HepG2 (cell line): ENCODE results near the gene ARMC5. TPM values are rescaled to one million over a fixed set of nuclear protein-coding genes. Genes with fewer than 3 reads are reported as not detected.

ENCODE experiments used
- AKAP8 ChIP-seq: sonication (generic); formaldehyde crosslinking; IDR thresholded peaks from 2 replicates; pipeline ENCODE4 v1.5.1; 2020; ENCODE audit warnings: mild to moderate bottlenecking, missing genetic modification reagents
- ATRX ChIP-seq: sonication (generic); formaldehyde crosslinking; IDR thresholded peaks from 2 replicates; pipeline ENCODE4 v1.4.0; 2020; ENCODE audit warnings: missing genetic modification reagents, borderline replicate concordance
- CBX2 ChIP-seq, 2 experiments: fragments of 200-600 bp in 1 of 2; sonication (generic); formaldehyde crosslinking in 1 of 2; IDR thresholded peaks; 2 replicates each; pipeline versions ENCODE4 v1.7.0 to v1.8.1; 2018 to 2022; ENCODE audit warnings: low read depth in 2 of 2, low read length in 1 of 2, mild to moderate bottlenecking in 1 of 2, missing genetic modification reagents in 1 of 2
- CCDC6 ChIP-seq: sonication (generic); formaldehyde crosslinking; IDR thresholded peaks from 2 replicates; pipeline ENCODE4 v1.8.1; 2022; ENCODE audit warnings: mild to moderate bottlenecking, missing genetic modification reagents, moderate library complexity
- FLYWCH1 ChIP-seq: sonication (generic); formaldehyde crosslinking; IDR thresholded peaks from 2 replicates; pipeline ENCODE4 v1.8.1; 2023; ENCODE audit warnings: mild to moderate bottlenecking, missing genetic modification reagents
- FOSL1 ChIP-seq: sonication (generic); formaldehyde crosslinking; IDR thresholded peaks from 2 replicates; pipeline ENCODE4 v1.9.0; 2021; ENCODE audit warnings: missing genetic modification reagents, borderline replicate concordance
- GATA4 ChIP-seq: sonication (generic); IDR thresholded peaks from 2 replicates; pipeline ENCODE4 v1.6.1; 2016; ENCODE audit warnings: antibody characterized with exemption, low read depth, borderline replicate concordance
- JUN ChIP-seq: sonication (generic); formaldehyde crosslinking; IDR thresholded peaks from 2 replicates; pipeline ENCODE4 v1.4.0; 2020; ENCODE audit warnings: mild to moderate bottlenecking, missing genetic modification reagents
- KMT2B ChIP-seq: IDR thresholded peaks from 2 replicates; pipeline ENCODE4 v1.6.1; 2016; ENCODE audit warnings: missing genetic modification reagents, missing compliant biosample characterization
- NFYB ChIP-seq: sonication (generic); formaldehyde crosslinking; IDR thresholded peaks from 2 replicates; pipeline ENCODE4 v1.4.0; 2020; ENCODE audit warnings: missing genetic modification reagents
- NPAS2 ChIP-seq: sonication (generic); formaldehyde crosslinking; IDR thresholded peaks from 2 replicates; pipeline ENCODE4 v1.8.0; 2022; ENCODE audit warnings: mild to moderate bottlenecking, missing genetic modification reagents, borderline replicate concordance
- TOE1 ChIP-seq: sonication (generic); formaldehyde crosslinking; IDR thresholded peaks from 2 replicates; pipeline ENCODE4 v1.4.0; 2020; ENCODE audit warnings: mild to moderate bottlenecking, missing genetic modification reagents
- TRAFD1 ChIP-seq: sonication (generic); formaldehyde crosslinking; IDR thresholded peaks from 2 replicates; pipeline ENCODE4 v1.5.1; 2020; ENCODE audit warnings: missing genetic modification reagents, mild to moderate bottlenecking, borderline replicate concordance
- TRIM24 ChIP-seq: sonication (generic); formaldehyde crosslinking; IDR thresholded peaks from 2 replicates; pipeline ENCODE4 v1.8.0; 2022; ENCODE audit warnings: mild to moderate bottlenecking, missing genetic modification reagents
- ZIK1 ChIP-seq: sonication (generic); formaldehyde crosslinking; IDR thresholded peaks from 2 replicates; pipeline ENCODE4 v1.5.0; 2020; ENCODE audit warnings: mild to moderate bottlenecking, low read depth, missing genetic modification reagents, borderline replicate concordance
- ZNF296 ChIP-seq: sonication (generic); formaldehyde crosslinking; conservative IDR thresholded peaks from 2 replicates; pipeline ENCODE4 v1.5.0; 2020; ENCODE audit warnings: mild to moderate bottlenecking, missing genetic modification reagents
- ZNF34 ChIP-seq: sonication (generic); formaldehyde crosslinking; IDR thresholded peaks from 2 replicates; pipeline ENCODE4 v1.4.0; 2020; ENCODE audit warnings: mild to moderate bottlenecking, missing genetic modification reagents, borderline replicate concordance
- ZNF800 ChIP-seq: sonication (generic); formaldehyde crosslinking; IDR thresholded peaks from 2 replicates; pipeline ENCODE4 v1.4.0; 2020; ENCODE audit warnings: missing genetic modification reagents
- ZSCAN20 ChIP-seq: sonication (generic); formaldehyde crosslinking; IDR thresholded peaks from 2 replicates; pipeline ENCODE4 v1.4.0; 2020; ENCODE audit warnings: missing genetic modification reagents, mild to moderate bottlenecking, borderline replicate concordance
- ZSCAN30 ChIP-seq: sonication (generic); formaldehyde crosslinking; IDR thresholded peaks from 2 replicates; pipeline ENCODE4 v1.5.0; 2020; ENCODE audit warnings: mild to moderate bottlenecking, missing genetic modification reagents
- polyA plus RNA-seq, 8 experiments: library from polyadenylated mRNA; depleted of rRNA in 3 of 8; stranded (reverse) in 7 of 8; unstranded in 1 of 8; fragments of >200 nt; fragmentation: Illumina TruSeq in 4 of 8; extraction: Trizol in 4 of 8; gene quantifications; 2 replicates each; pipeline versions ENCODE4 v1.2.1 to v1.2.3, GENCODE V29; 2011 to 2016; ENCODE audit warnings: low read depth in 4 of 8, missing spikeins in 1 of 8, mixed read lengths in 1 of 8; ENCODE audit not compliant: insufficient read depth in 1 of 8
- total RNA-seq, 5 experiments: library from RNA; depleted of rRNA; stranded (reverse); fragments of >200 nt; fragmentation: Illumina TruSeq; extraction: Trizol; gene quantifications; 2 replicates each; pipeline ENCODE4 v1.2.3, GENCODE V29; 2016; ENCODE audit warnings: low read depth in 1 of 5
- TF ChIP-seq, protein P1 (sequence below): sonication (generic); formaldehyde crosslinking; IDR thresholded peaks from 2 replicates; pipeline ENCODE4 v1.5.1; 2020; ENCODE audit warnings: missing genetic modification reagents, mild to moderate bottlenecking, borderline replicate concordance
- TF ChIP-seq, protein P2 (sequence below): sonication (generic); formaldehyde crosslinking; IDR thresholded peaks from 2 replicates; pipeline ENCODE4 v1.4.0; 2020; ENCODE audit warnings: missing genetic modification reagents
- TF ChIP-seq, protein P3 (sequence below): sonication (generic); formaldehyde crosslinking; IDR thresholded peaks from 2 replicates; pipeline ENCODE4 v1.8.1; 2022; ENCODE audit warnings: mild to moderate bottlenecking, missing genetic modification reagents

ARMC5 gene
- total and polyA plus RNA-seq, 2 of the 13 experiments (the other 11 are each of a cell fraction or from before 2014, with no cell fraction given) = 10.8 to 22.3 TPM

DNA sequence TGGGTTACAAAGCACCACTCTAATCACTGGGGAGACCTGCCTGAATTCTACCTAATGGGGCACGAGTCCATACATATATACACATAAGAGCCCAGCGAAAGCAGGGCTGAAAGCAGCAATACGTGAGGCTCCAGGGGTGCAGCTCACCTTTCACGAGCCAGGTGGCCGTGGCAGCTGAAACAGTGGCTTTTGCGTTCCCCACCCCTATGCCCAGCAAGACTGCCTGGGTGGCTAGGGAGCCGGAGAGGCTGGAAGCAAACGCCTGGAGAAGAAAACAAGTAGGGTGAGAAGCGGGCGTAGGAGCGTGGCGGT lies 48.3 kb downstream of the ARMC5 start (continued):
- TF ChIP-seq ZNF34 = no peak
- no peak for TF ChIP-seq TRAFD1
- 0 out of 2 replicates have a peak, but pooled peaks have one; percentile 34 for TF ChIP-seq ZNF296 (CRISPR knock-in tag)
- no peak for TF ChIP-seq AKAP8 (CRISPR knock-in tag)
- no peak for TF ChIP-seq ZNF800 (CRISPR knock-in tag)
- no peak for TF ChIP-seq ZSCAN30 (CRISPR knock-in tag)
- no peak for TF ChIP-seq JUN (CRISPR knock-in tag)
- TF ChIP-seq, protein P1, sequence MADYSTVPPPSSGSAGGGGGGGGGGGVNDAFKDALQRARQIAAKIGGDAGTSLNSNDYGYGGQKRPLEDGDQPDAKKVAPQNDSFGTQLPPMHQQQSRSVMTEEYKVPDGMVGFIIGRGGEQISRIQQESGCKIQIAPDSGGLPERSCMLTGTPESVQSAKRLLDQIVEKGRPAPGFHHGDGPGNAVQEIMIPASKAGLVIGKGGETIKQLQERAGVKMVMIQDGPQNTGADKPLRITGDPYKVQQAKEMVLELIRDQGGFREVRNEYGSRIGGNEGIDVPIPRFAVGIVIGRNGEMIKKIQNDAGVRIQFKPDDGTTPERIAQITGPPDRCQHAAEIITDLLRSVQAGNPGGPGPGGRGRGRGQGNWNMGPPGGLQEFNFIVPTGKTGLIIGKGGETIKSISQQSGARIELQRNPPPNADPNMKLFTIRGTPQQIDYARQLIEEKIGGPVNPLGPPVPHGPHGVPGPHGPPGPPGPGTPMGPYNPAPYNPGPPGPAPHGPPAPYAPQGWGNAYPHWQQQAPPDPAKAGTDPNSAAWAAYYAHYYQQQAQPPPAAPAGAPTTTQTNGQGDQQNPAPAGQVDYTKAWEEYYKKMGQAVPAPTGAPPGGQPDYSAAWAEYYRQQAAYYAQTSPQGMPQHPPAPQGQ (CRISPR knock-in tag) = no peak
- TF ChIP-seq NFYB (CRISPR knock-in tag) = no peak
- TF ChIP-seq ZSCAN20 = 0 out of 2 replicates have a peak, but pooled peaks have one; percentile 1
- TF ChIP-seq KMT2B (CRISPR knock-in tag) = no peak
- TF ChIP-seq GATA4 = no peak
- no peak for TF ChIP-seq CBX2 (IDR thresholded peaks at IDR 0.05; ENCODE audit: low read depth, low read length)
- no peak for TF ChIP-seq CBX2 (CRISPR knock-in tag; IDR thresholded peaks at IDR 0.05; ENCODE audit: low read depth)
- no peak for TF ChIP-seq ATRX (CRISPR knock-in tag)
- TF ChIP-seq, protein P2, sequence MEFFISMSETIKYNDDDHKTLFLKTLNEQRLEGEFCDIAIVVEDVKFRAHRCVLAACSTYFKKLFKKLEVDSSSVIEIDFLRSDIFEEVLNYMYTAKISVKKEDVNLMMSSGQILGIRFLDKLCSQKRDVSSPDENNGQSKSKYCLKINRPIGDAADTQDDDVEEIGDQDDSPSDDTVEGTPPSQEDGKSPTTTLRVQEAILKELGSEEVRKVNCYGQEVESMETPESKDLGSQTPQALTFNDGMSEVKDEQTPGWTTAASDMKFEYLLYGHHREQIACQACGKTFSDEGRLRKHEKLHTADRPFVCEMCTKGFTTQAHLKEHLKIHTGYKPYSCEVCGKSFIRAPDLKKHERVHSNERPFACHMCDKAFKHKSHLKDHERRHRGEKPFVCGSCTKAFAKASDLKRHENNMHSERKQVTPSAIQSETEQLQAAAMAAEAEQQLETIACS (CRISPR knock-in tag) = no peak
- TF ChIP-seq ZIK1 (CRISPR knock-in tag) = no peak
- no peak for TF ChIP-seq FOSL1 (CRISPR knock-in tag)
- no peak for TF ChIP-seq CCDC6 (CRISPR knock-in tag)
- no peak for TF ChIP-seq NPAS2 (CRISPR knock-in tag)
- no peak for TF ChIP-seq TRIM24 (CRISPR knock-in tag)
- TF ChIP-seq, protein P3, sequence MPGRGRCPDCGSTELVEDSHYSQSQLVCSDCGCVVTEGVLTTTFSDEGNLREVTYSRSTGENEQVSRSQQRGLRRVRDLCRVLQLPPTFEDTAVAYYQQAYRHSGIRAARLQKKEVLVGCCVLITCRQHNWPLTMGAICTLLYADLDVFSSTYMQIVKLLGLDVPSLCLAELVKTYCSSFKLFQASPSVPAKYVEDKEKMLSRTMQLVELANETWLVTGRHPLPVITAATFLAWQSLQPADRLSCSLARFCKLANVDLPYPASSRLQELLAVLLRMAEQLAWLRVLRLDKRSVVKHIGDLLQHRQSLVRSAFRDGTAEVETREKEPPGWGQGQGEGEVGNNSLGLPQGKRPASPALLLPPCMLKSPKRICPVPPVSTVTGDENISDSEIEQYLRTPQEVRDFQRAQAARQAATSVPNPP (CRISPR knock-in tag) = no peak
- no peak for TF ChIP-seq FLYWCH1 (CRISPR knock-in tag)
- TF ChIP-seq TOE1 (CRISPR knock-in tag) = no peak
